ENCODE results near the gene NPIPB2. TPM values are rescaled to one million over a fixed set of nuclear protein-coding genes. Genes with fewer than 3 reads are reported as not detected.
A peak's percentile ranks its signal among the peaks of the same experiment; 100 is the strongest.
"Not testable (repeated sequence)": the region's sequence is repeated elsewhere in the genome, so short reads cannot be mapped to it uniquely, and the experiment has no call there.

The NPIPB2 gene
- total and polyA plus RNA-seq, 12 donors: 1.2 to 8.9 (median 2.4) TPM

DNA sequence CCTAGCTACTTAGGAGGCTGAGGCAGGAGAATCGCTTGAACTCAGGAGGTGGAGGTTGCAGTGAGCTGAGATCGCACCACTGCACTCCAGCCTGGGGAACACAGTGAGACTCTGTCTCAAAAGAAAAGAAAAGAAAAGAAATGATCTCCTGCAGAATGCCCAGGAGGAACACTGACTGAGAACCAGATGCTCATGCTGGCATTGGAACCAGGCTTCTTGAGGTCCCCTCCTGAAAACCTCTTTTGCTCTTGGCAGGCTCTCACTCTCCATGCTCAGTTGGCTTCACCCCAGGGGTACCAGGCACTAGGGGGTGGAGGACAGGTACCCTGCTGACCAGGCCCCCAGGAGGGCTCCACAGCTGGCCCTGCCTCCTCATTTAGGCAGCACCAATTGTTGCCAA is 14.7 kb upstream of the NPIPB2 start:
- H3K9me3 ChIP-seq: no peaks in the 10 kb centered on the region
- H3K4me3 ChIP-seq: no peak overlapping the region
- no peak for ATAC-seq
- intact Hi-C loops (cut with DNase I): loop anchor here in 1 of 10 donors (10.0 kb wide), 1 partner anchor 108 kb away; no protein-coding TSS in a partner anchor
- no peak overlapping the region for H3K27ac ChIP-seq
- no peaks in the 10 kb centered on the region for H3K27me3 ChIP-seq
- TF ChIP-seq, protein P1, sequence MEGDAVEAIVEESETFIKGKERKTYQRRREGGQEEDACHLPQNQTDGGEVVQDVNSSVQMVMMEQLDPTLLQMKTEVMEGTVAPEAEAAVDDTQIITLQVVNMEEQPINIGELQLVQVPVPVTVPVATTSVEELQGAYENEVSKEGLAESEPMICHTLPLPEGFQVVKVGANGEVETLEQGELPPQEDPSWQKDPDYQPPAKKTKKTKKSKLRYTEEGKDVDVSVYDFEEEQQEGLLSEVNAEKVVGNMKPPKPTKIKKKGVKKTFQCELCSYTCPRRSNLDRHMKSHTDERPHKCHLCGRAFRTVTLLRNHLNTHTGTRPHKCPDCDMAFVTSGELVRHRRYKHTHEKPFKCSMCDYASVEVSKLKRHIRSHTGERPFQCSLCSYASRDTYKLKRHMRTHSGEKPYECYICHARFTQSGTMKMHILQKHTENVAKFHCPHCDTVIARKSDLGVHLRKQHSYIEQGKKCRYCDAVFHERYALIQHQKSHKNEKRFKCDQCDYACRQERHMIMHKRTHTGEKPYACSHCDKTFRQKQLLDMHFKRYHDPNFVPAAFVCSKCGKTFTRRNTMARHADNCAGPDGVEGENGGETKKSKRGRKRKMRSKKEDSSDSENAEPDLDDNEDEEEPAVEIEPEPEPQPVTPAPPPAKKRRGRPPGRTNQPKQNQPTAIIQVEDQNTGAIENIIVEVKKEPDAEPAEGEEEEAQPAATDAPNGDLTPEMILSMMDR (IDR thresholded peaks at IDR 0.05): no peak
- 88% methylated on average over 2 of the region's 2 CpGs for WGBS, 2 donors
- no peak for DNase-seq
- no peaks in the 10 kb centered on the region for H3K4me1 ChIP-seq
- no peaks in the 10 kb centered on the region for H3K36me3 ChIP-seq

DNA sequence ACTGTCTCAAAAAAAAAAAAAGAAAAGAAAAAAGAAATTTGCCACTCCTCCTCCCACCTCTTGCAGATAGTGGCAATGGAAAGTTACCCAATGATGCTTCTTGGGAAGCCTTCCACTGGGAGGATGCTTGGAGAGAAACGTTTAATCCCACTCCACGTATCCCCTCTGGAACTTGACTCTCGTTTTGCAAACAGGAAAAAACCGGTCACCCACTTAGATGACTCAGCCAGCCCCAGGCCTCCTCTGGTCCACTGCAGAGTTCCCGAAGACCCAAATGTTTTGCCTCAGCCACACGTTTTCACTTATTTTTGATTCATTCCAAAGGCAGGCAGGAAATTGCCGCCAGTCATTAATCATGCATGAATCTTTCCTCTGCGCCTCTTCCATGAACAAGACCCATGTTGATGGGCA is 13.9 kb upstream of the NPIPB2 start:
- Histone ChIP-seq H3K4me3 (no peak overlapping the region), H3K4me1 (no peaks in the 10 kb centered on the region), H3K27ac (no peak overlapping the region), H3K36me3 (no peaks in the 10 kb centered on the region), H3K27me3 (no peaks in the 10 kb centered on the region), H3K9me3 (no peaks in the 10 kb centered on the region)
- intact Hi-C loops (cut with DNase I): loop anchor here in 1 of 10 donors (10.0 kb wide), 1 partner anchor 109 kb away; no protein-coding TSS in a partner anchor
- ATAC-seq: no peak
- no peak for DNase-seq
- TF ChIP-seq, protein P1 (IDR thresholded peaks at IDR 0.05): no peak
- 61 to 70% methylated on average over 8 of the region's 8 CpGs for WGBS, 2 donors

DNA sequence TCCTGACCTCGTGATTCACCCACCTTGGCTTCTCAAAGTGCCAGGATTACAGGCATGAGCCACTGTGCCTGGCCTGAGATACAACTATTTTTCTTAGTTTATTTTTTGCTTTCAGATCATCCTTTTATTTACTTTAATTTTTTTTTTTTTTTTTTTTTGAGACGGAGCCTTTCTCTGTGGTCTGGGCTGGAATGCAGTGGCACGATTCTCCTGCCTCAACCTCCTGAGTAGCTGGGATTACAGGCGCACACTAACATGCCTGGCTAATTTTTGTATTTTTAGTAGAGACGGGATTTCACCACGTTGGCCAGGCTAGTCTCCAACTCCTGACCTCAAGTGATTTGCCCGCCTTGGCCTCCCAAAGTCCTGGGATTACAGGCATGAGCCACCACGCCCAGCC is 11.7 kb upstream of the NPIPB2 start:
- not testable (repeated sequence) for H3K27me3 ChIP-seq, H3K4me1 ChIP-seq, H3K9me3 ChIP-seq, H3K4me3 ChIP-seq, H3K36me3 ChIP-seq, DNase-seq, ATAC-seq, H3K27ac ChIP-seq
- 91 to 92% methylated on average over 8 of the region's 8 CpGs for WGBS, 2 donors
- intact Hi-C loops (cut with DNase I): loop anchor here in 2 of 10 donors (5.0 to 10.0 kb wide), 2 partner anchors 111 to 114 kb away; no protein-coding TSS in a partner anchor

DNA sequence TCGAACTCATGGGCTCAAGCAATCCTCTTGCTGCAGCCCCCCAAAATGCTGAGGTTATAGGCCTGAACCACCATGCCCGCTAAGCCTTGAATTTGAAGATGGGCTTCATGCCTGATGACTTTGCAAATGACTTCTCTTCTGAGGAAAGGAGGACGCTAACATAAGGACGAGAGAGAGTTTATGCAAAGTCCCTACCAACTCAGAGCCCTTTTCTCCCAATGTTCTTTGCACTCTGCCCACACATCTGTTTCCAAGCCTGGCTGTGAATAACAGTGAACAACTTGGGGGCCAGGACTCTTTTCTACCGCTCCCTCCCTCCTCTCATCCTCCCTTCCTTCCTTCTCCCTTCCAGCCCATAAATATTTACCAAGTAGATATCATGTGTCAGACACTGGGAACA is 8.5 kb upstream of the NPIPB2 start:
- H3K27ac ChIP-seq: no peak overlapping the region
- H3K4me1 ChIP-seq: no peaks in the 10 kb centered on the region
- no peak overlapping the region for H3K4me3 ChIP-seq
- H3K9me3 ChIP-seq: no peaks in the 10 kb centered on the region
- TF ChIP-seq, protein P1 (IDR thresholded peaks at IDR 0.05): no peak
- ATAC-seq (no peak), DNase-seq (no peak)
- H3K27me3 ChIP-seq: peaks cover 0 to 8% (median 0%) of the 10 kb centered on the region in 7 donors
- WGBS, 2 donors: 86 to 87% methylated on average over 5 of the region's 5 CpGs
- H3K36me3 ChIP-seq: no peaks in the 10 kb centered on the region
- intact Hi-C loops (cut with DNase I): loop anchor here in 2 of 10 donors (5.0 to 10.0 kb wide), 2 partner anchors 114 to 117 kb away; no protein-coding TSS in a partner anchor

DNA sequence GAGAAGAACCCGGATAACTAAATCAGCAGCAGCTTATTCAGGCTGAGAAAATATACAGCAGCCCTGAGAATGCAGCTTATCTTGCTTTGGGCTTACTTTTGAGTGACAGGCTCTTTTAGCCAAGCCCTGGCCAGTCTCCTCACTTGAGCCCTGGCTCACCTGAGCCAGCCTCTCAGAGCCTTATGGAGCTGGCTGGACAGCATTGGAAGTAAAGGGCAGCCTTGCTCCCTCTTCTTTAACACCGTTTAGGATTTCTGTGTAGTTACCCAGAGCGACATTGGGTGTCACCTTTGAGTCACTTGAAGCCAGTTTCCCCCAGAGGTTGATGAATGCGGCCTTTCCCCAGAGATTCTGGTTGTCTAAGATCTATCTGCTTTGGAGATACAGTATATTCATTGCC is 7.7 kb upstream of the NPIPB2 start:
- DNase-seq: peak in 1 of 2 donors; percentile 23
- Histone ChIP-seq H3K27me3 (peaks cover 0 to 8% (median 0%) of the 10 kb centered on the region in 7 donors), H3K9me3 (no peaks in the 10 kb centered on the region), H3K27ac (no peak overlapping the region), H3K4me3 (no peak overlapping the region), H3K4me1 (no peaks in the 10 kb centered on the region), H3K36me3 (no peaks in the 10 kb centered on the region)
- ATAC-seq: peak in 6 of 8 donors; percentile 48 to 81 (median 64)
- intact Hi-C loops (cut with DNase I): loop anchor here in 6 of 10 donors (1.0 to 5.0 kb wide), 3 partner anchors 118 to 119 kb away; no protein-coding TSS in a partner anchor
- WGBS, 2 donors: 11% methylated on average over 4 of the region's 4 CpGs
- TF ChIP-seq, protein P1 (IDR thresholded peaks at IDR 0.05): peak; percentile 13 to 62 (median 52)

Measured in heart right ventricle (tissue), 16 donors.